ENCODE measurements around the gene CCM2. TPM values are rescaled to one million over a fixed set of nuclear protein-coding genes. Genes with fewer than 3 reads are reported as not detected.

The CCM2 gene
- total and polyA plus RNA-seq, 8 donors: 23.0 to 50.1 (median 29.9) TPM

DNA sequence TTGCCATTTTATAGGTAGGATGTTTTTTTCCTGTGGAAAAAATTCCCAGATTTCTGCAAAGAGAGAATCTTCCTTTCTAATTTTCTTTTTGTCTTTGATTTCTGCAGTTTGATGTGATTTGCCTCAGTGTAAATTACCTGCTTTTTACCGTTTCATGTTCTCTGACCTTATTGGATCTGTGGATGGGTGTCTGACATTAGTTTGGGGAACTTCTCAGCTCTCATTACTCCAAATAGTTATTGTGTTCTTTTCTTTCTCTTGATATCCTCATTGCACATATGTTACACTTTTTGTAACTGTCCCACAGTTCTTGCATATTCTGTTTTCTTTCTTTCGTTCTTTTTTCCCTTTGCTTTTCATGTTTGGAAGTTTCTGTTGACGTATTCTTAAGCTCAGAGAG is 60.3 kb downstream of the CCM2 start:
- no peaks in the 10 kb centered on the region for H3K9me3 ChIP-seq
- no peak for ATAC-seq
- H3K4me3 ChIP-seq: no peak overlapping the region
- H3K4me1 ChIP-seq: peaks cover 0 to 25% of the 10 kb centered on the region in 2 donors
- no peak for DNase-seq
- intact Hi-C loops (cut with DNase I): no loop called here
- TF ChIP-seq, protein P1, sequence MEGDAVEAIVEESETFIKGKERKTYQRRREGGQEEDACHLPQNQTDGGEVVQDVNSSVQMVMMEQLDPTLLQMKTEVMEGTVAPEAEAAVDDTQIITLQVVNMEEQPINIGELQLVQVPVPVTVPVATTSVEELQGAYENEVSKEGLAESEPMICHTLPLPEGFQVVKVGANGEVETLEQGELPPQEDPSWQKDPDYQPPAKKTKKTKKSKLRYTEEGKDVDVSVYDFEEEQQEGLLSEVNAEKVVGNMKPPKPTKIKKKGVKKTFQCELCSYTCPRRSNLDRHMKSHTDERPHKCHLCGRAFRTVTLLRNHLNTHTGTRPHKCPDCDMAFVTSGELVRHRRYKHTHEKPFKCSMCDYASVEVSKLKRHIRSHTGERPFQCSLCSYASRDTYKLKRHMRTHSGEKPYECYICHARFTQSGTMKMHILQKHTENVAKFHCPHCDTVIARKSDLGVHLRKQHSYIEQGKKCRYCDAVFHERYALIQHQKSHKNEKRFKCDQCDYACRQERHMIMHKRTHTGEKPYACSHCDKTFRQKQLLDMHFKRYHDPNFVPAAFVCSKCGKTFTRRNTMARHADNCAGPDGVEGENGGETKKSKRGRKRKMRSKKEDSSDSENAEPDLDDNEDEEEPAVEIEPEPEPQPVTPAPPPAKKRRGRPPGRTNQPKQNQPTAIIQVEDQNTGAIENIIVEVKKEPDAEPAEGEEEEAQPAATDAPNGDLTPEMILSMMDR (IDR thresholded peaks at IDR 0.05): no peak
- no peaks in the 10 kb centered on the region for H3K27me3 ChIP-seq
- H3K27ac ChIP-seq: no peak overlapping the region
- H3K36me3 ChIP-seq: peaks cover 0 to 26% of the 10 kb centered on the region in 2 donors

DNA sequence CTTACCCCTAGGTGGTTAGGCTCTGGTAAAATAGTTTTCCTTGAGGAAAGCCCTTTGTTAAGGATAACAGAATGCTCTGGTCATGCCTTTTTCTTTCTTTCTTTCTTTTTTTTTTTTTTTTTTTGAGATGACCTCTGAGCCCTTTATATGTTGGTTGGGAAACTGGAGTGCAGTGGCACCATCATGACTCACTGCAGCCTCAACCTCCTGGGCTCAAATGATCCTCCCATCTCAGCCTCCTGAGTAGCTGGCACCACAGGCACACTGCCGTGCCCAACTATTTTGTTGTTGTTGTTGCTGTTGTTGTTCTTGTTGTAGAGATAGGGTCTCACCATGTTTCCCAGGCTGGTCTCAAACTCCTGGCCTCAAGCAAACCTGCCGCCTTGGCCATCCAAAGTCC is 61.4 kb downstream of the CCM2 start:
- peaks cover 0 to 37% of the 10 kb centered on the region in 2 donors for H3K36me3 ChIP-seq
- H3K9me3 ChIP-seq: no peaks in the 10 kb centered on the region
- H3K27ac ChIP-seq: no peak overlapping the region
- TF ChIP-seq, protein P1 (IDR thresholded peaks at IDR 0.05): no peak
- no peak for ATAC-seq
- no peak overlapping the region for H3K4me3 ChIP-seq
- H3K4me1 ChIP-seq: peaks cover 0 to 25% of the 10 kb centered on the region in 2 donors
- no peaks in the 10 kb centered on the region for H3K27me3 ChIP-seq
- DNase-seq: no peak
- intact Hi-C loops (cut with DNase I): no loop called here

DNA sequence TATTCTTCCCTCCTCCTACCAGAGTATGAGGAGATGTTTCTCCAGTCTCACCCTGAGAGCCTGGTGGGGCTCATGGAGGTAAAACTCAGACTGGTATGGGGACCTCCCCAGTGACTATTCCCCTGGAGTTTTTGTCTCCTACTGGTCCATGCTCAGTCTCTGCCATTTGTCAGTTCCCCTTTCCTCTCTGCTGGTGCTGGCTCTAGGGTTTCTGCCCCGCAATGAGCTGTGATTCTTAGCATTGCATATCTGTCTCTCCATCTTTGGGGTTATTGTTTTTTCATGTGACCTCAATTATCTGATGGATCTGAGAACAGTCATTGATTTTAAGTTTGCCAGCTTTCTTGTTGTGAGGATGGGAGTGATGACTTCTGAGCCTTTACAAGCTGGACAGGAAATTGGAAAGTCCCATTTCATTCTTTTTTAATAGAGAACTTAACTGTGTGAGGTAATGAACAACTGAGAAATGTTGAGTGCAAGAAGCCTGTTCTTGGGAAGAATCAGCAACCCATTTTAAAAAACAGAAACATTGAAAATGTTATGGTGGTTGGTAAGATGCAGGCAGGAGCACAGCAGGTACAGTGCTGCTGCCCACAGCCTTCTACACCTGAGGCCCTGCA is 61.9 kb downstream of the CCM2 start:
- intact Hi-C loops (cut with DNase I): no loop called here
- no peak for ATAC-seq
- H3K27ac ChIP-seq: no peak overlapping the region
- peaks cover 0 to 25% of the 10 kb centered on the region in 2 donors for H3K4me1 ChIP-seq
- TF ChIP-seq, protein P1 (IDR thresholded peaks at IDR 0.05): no peak
- no peak for DNase-seq
- peaks cover 0 to 43% of the 10 kb centered on the region in 2 donors for H3K36me3 ChIP-seq
- no peaks in the 10 kb centered on the region for H3K27me3 ChIP-seq
- H3K9me3 ChIP-seq: no peaks in the 10 kb centered on the region
- no peak overlapping the region for H3K4me3 ChIP-seq

DNA sequence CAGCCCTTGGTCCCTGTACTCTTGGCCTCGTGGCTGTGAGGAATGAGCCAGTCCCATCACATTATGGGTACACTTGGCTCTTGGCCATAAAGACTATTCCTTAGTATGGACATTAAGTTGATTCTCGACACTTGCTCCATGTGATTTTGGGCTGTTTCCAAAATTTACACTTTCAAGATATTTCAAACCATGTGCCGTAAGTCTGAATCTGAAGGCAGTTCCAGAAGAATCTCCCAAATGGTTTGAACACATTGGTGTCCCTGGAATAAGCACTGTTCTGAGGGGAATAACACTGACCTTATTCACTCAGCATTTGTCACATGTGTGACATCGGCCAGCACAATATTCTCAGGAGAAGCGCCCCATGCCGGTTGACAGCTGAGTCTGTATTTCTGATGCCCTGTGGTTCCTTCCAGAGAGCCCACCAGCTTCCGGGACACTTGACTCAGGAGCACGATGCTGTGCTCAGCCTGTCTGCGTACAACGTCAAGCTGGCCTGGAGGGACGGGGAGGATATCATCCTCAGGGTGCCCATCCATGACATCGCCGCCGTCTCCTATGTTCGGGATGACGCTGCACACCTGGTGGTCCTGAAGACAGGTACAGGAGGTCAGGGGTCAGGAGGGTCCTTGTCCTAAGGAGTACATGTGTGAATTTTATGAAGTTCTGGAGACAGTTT is 64.2 kb downstream of the CCM2 start:
- no peak for ATAC-seq

More for the DNA sequence above, 64.2 kb downstream of the CCM2 start:
- peaks cover 0 to 64% of the 10 kb centered on the region in 2 donors for H3K36me3 ChIP-seq
- H3K27me3 ChIP-seq: no peaks in the 10 kb centered on the region
- H3K4me3 ChIP-seq: no peak overlapping the region
- TF ChIP-seq, protein P1 (IDR thresholded peaks at IDR 0.05): no peak
- H3K27ac ChIP-seq: no peak overlapping the region
- no peaks in the 10 kb centered on the region for H3K9me3 ChIP-seq
- peaks cover 0 to 16% of the 10 kb centered on the region in 2 donors for H3K4me1 ChIP-seq
- intact Hi-C loops (cut with DNase I): no loop called here
- DNase-seq: peak in 1 of 4 donors; percentile 23
